NOMO-1 treated with DMSO at 0.1 percent for 48 hours (cell line): ENCODE results near the gene SLC1A5.
"Not testable (repeated sequence)": the region's sequence is repeated elsewhere in the genome, so short reads cannot be mapped to it uniquely, and the experiment has no call there.

Experiments used
- DNase-seq: peaks from one replicate; lab custom pipeline; 2025; ENCODE audit not compliant: unreplicated experiment; lab: John Stamatoyannopoulos, UW

Gene SLC1A5

DNA sequence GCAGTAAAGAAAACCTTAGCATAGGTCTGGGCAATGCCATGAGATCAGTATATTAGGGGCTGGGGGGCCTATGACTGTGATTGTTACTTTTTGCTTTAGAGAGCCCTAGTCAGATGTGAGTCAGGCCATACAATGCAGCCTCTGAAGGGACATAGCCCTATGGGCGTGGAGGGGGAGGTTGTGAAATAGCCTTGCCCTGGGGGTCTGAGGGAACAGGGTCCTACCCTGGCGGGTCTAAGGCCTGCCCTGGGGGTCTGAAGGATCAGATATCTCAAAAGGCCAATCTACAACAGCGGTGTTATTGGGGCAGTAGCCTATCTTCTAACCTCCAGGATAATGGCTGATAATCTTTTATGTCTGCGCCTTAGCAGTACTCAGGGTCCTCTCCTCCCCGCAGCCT lies 13.8 kb upstream of the SLC1A5 start:
- no peak for DNase-seq

DNA sequence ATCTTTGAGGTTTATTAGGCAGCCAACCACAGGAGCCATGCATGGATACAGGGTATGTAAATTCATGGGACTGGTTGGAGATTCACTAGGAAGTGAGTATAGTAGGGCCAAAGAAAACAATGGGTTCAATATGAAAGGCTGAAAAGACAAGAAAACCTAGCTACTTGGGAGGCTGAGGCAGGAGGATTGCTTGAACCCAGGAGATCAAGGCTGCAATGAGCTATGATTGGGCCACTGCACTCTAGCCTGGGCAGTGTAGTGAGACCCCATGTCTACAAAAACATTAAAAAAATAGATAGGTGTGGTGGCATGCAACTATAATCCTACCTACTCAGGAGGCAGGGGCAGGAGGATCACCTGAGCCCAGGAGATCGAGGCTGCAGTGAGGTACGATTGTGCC lies 10.3 kb upstream of the SLC1A5 start:
- DNase-seq, result no peak

DNA sequence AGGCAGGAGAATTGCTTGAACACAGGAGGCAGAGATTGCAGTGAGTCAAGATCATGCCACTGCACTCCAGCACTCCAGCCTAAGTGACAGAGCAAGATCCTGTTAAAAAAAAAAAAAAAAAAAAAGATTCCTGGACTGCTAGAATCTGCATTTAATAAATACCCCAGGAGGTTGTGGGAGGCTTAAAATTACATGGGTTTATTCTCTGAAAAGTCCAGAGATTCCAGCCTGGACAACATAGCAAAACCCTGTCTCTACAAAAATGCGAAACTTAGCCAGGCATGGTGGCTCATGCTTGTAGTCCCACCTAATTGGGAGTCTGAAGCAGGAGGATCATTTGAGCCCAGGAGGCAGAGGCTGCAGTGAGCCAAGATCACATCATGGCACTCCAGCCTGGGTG lies 9.5 kb upstream of the SLC1A5 start:
- DNase-seq, result no peak

DNA sequence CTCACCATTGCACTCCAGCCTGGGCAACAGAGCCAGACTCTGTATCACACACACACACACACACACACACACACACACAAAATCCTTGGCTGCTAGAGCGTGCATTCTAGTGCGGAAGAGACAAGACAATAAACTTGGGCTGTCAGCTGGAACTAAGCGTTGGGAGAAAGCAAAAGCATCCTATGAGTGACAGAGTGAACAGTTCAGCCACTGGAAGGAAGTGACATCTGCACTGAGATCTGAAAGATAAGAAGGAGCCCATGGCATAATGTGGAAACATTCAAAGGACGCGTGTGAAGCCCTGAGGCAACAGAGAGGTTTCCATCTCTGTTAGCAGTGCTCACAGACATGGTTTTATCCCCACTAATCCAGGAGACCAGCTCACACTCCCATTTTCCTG lies 3.5 kb upstream of the SLC1A5 start:
- DNase-seq, result peak; percentile 7

DNA sequence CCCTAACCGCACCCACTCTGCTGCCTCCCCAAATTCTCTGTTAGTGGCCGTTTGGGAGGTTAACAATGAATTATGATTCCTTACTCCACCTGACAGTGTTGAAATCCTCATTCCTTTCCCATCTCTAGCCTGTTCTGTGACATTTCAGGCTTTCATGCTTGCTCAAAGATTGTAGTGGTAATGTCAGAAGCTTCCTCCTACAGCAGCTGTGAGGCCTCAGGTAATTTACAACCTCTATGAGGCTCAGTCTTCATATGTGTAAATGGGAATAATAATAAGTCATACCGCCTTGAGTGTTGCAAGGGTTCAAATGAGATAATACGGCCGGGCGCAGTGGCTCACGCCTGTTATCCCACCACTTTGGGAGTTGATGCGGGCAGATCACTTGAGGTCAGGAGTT lies 977 bp upstream of the SLC1A5 start:
- no peak for DNase-seq

DNA sequence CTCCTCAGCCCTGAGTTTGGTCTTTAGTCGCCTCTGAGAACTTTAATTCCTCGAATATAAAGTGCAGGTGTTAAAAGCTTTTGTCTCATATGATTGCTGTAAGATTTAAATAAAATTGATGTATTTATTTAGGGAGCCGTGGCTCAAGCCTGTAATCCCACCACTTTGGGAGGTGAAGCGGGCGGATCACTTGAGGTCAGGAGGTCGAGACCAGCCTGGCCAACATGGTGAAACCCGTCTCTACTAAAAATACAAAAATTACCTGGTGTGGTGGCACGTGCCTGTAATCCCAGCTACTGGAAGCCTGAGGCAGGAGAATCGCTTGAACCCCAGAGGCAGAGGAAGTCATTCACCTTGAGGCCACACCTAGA lies 559 bp upstream of the SLC1A5 start:
- DNase-seq, result no peak

DNA sequence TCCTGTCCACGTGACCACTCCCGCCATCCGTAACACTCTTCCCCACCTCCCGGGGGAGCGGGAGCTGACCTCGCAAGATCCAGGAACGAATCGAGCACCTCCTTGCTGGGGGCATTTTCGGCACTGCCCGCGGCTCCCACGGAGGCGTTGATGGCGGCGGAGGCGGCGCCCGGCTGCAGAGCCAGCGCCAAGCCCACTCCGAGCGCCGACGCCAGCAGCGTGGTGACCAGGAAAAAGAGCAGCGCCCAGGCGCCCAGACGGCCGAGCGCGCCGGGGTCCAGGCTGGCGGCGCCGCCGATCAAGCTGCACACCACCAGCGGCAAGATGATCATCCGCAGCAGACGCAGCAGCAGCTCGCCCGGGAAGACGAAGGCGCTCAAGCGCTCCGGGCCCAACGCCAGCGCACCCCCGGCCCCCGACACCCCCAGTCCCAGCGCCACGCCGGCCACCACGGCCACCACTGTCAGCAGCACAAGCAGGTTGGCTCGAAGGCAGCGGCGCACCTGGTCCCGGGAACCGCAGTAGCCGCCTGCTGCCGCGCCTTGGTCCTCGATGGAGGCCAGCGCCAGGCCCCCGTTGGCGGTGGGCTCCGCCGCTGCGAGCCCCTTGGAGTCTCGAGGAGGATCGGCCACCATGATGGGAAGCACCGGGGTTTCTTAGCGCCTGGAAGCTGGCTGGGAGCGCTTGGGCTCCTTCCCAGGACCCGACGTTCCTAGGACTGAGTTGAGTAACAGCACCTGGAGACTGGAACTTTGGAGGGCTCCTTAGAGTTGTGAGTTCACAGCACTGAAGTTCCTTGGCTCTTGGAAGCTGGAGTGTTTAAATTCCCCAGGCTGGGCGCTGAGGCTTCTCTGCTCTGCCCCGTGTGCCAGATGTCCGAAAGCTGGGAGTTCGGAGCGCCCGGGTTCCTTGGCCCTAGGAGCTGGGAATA lies 798 bp downstream of the SLC1A5 start:
- peak; percentile 2 for DNase-seq

DNA sequence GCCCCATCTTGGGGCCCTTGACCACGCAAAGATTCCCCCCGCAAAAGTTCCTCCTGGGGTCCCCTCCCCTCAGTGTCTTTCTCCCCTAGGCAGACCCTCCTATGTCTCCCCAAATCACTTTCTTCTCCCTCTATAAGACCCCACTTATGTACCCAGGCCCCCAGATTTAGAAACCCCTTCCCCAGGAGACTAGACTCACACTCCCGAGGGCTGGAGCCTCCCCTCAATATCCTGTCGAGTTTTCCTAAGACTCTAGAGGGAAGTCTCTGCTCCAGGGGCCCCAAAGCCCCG lies 1.4 kb downstream of the SLC1A5 start:
- no peak for DNase-seq

DNA sequence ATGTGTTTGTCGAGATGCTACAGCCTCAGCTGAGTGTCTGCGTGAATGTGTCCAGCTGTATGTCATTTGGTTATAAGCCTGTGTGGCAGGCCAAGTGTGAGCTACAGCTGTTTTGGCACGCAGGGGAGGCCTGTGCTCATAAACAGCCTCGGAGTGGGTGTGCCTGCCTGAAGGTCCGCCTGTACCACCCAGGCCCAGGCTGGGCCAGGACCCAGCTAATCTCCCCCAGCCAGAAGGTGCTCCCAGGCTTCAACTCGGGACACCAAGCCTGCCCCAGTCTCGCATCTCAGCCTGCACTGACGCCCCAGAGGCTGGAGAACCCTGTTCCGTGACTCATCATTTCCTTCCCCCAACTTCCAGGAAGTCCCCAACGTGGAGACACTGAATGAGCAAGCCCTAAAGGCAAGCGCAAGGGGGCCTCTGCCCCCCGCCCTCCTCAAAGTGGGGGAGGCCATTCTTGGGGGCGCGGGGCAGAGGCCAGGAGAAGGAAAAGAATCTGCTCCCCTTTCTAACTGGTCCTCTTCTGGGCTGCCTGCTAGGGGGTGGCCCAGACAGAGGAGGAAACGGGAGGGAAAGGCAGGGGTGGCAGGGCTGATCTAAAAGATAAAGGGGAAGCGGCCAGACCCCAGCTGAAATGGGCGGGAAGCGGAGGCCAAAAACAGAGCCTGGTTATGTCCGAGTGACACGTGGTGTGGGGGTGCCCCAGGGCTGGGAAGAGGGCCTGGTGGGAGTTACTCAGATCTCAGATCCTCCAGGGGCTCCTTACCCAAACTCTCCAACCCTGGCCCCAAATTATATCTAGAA lies 2.0 kb downstream of the SLC1A5 start:
- peak; percentile 92 for DNase-seq

DNA sequence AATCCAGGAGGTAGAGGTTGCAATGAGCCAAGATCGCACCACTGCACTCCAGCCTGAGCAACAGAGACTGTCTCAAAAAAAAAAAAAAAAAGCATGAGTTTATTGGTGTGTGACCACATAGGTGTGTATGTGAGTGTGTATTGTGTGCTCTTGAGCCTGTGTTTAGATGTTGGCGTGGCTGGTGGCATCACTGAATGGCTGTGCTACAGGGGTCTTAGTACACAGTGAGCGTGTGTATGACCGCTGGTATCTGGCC lies 2.5 kb downstream of the SLC1A5 start:
- no peak for DNase-seq

DNA sequence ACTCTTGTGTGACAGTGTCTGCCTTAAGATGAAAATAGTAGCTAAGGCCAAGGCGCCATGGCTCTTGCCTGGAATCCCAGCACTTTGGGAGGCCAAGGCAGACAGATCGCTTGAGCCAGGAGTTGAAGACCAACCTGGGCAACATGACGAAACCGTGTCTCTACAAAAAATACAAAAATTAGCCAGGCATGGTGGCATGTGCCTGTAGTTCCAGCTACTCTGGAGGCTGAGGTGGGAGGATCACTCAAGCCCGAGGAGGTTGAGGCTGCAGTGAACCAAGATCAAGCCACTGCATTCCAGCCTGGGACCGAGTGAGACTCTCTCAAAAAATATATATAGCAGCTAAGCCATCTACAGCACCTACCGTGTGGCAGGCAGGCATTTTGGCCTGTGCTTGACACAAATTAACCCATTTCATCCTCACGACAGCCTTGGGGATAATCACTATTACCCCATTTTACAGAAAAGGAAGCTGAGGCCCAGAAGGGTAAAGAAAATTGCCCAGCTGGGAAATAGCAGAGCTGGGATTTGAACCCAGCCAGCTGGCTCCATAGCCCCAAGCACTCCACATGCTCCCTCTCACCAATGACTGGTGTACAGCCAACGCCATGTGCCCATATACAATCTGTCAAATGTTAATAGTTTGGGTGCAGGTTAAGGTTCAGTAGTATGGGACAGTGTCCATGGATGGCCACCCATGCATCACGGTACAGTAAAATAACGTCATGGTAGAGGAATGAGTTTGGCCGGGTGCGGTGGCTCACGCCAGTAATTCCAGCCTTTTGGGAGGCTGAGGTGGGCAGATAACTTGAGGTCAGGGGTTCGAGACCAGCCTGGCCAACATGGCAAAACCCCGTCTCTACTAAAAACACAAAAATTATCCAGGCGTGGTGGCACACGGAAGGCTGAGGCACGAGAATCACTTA lies 3.1 kb downstream of the SLC1A5 start:
- no peak for DNase-seq

DNA sequence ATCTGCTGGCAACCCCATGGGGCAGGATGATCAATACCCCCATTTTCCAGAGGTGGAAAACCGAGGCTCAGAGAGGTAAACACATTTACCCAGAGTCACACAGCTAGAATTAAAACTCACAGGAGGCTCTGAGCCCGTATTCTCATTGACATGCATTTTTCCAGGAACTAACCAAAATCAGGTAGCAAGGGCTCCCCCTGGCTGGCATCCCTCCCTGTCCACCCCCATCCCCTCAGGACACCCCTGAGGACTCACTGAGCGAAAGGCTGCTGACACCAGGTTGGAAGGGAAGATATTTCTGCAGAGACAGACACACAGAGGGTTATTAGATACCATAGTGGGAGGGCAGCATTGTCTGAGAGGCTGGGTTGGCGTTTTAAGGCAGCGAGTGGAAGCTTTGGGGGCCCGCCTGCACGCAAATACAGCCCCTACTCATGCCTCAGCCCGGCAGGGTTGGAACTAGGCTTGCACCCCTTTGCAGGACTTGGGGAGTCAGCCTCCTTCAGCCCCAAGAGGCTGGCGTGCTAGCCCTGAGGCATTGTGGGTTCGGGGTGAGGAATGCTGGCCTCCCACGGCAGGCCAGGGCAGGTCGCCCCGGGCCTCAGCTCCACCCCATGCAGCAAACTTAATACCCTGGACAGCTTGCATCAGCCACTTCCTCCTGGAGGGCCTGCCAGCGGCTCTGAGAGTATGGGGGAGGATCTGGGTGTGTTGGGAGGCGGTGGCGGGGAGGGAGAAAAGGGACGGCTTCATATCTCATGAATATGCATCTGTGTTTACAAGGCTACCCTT lies 3.9 kb downstream of the SLC1A5 start:
- DNase-seq, result peak; percentile 90

DNA sequence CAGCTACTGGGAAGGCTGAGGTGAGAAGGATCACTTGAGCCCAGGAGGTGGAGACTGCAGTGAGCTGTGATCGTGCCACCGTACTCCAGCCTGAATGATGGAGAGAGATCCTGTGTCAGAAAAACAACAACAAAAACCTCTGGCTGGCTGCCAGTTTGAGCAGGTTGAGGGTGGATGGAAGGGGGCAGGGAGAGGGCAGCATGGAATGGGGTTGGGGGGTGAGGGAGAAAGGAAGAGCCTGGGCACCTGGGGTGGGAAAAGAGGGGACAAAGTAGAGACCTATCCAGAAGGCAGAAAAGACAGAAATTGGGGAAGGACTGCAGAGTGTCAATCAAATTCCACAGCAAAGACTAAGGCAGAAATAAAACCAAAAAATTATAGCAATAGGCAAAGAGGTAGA lies 4.7 kb downstream of the SLC1A5 start:
- no peak for DNase-seq

DNA sequence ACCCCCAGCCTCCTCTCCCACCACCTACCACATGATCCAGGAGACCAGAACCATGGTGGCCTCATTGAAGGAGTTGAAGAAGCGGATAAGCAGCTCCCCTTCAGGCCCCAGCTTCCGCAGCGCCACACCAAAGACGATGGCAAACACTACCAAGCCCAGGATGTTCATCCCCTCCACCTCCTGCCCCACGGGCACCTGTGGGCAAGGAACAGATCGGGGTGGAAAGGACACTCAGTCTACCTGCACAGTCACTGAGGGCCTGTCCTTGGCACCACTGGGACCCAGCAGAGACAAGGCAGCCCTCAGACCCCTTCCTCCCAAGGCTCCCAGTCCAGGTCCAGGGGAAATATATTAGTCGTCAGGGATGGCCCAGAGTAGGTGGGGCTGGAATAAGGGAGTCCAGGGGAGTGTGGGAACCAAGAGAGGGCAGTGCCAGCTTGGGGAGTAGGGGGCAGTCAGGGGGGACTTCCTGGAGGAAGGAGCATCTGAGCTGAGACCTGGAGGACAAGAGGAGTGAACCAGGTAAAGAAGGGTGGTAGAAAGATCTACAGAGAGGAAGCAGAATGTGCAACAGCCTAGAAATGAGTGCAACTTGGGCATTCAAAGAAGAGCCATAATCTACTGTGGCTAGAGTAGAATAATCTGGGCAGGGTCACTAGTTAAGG lies 5.9 kb downstream of the SLC1A5 start:
- no peak for DNase-seq

DNA sequence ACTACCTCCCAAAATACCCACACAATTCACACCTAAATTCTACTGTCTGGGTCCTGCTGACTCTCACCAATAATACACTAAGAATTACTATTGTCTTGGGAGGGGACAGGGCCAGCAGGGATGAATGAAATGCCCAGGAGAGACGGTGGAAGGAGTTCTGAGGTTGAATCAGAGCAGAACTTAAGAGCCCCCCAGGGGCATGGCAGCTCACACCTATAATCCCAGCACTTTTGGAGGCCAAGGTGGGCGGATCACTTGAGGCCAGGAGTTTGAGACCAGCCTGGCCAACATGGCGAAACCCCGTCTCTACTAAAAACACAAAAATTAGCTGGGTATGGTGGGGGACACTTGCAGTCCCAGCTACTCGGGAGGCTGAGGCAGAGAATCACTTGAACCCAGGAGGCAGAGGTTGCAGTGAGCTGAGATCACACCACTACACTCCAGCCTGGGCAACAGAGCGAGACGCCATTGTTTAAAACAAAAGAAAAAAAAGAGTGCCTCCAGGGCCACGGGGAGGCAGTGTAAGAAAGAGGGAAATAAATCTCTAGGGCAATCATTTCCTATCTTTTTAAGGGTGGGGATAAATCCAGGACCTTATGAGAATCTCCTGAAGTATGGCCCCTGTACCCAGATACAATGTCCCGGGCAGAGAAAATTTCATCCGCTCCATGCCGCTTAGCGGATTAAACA lies 10.3 kb downstream of the SLC1A5 start:
- not testable (repeated sequence) for DNase-seq

DNA sequence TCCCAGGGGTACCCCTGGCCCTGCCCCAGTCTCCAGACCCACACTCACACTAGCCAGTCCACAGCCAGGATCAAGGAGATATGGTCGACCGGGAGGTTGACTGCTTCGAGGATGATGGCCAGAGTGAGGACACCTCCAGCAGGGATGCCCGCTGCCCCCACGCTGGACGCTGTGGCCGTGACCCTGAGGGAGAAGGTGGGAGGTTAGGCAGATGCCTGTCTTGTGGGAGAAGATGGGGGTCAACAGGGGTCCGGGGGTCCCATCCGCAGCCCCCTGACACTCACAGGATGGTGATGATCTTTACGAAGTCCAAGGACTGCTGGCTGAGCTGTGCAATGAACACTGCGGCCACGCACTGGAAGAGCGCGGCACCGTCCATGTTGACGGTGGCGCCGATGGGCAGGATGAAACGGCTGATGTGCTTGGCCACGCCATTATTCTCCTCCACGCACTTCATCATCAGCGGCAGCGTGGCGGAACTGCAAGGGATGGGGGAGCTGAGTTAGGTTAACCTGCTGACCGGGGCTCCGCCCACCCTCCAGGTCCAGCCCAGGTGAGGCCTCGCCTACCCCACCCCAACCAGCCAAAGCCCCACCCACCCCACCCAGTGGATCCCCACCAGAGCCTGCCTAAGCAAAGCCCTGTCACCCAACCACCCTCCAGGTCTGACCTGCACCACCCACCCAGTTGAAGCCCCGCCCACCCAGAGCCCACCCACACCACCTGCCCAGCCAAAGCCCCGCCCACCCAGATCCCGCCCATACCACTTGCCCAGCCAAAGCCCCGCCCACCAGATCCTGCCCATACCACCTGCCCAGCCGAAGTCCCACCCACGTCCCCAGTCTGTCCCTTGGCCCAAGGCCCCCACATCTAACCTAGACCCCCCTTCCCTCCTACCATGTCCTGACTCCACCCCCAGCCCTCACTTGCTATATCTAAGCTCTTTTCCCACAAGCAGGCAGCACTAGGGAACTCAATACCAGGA lies 11.2 kb downstream of the SLC1A5 start:
- no peak for DNase-seq

DNA sequence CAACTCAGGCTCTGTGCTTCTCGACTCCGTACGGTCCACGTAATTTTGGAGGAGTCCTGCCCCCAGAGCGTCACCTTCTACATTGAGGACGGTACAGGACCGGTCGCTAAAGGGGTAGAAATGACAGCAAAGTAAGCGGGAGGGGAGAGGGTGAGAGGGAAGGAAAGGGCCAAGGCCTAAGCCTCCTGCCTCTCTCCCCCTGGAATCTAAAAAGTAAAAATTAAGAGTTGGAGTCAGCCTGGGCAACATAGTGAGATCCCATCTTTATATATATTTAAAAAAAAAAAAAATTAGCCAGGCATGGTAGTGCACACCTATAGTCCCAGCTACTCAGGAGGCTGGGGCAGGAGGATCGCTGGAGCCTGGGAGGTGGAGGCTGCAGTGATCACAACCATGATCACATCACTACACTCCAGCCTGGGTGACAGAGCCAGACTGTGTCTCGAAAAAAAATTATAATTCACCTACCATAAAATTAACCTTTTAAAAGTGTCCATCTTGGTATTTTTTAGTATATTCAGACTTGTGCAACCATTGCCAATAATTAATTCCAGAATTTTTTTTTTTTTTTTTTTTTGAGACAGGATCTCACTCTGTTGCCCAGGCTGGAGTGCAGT lies 12.6 kb downstream of the SLC1A5 start:
- DNase-seq, result no peak

DNA sequence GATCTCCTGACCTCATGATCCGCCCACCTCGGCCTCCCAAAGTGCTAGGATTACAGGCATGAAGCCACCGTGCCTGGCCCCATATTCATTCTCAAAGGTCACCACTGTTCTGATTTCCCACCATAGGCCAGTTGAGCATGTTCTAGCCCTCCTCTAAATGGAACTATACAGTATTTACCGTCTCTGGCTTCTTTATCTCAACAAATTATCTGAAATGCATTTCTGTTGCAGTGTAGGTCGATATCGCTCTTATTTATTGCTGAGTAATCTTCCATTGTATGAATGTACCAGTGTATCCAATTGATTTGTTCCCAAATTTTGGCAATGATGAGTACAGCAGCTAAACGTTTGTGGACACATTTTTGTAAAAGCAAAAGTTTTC lies 15.4 kb downstream of the SLC1A5 start:
- DNase-seq, result no peak
